Gastroesophageal sphincter (tissue), 3 donors: ENCODE data around the gene FBXO17.

Source experiments
- EP300 ChIP-seq: sonication (generic); formaldehyde crosslinking; IDR thresholded peaks from one replicate; pipeline ENCODE4 v1.6.1; 2017; ENCODE audit warnings: antibody characterized with exemption, mild to moderate bottlenecking
- TF ChIP-seq, protein P1 (sequence below), 4 experiments: fragments of 200-600 bp in 2 of 4; fragments of 450-650 bp in 2 of 4; sonication (generic) in 1 of 4; IDR thresholded peaks; one replicate each; pipeline ENCODE4 v1.5.1; 2017 to 2019; ENCODE audit warnings: antibody characterized with exemption in 4 of 4, mild to moderate bottlenecking in 2 of 4, moderate library complexity in 2 of 4

DNA sequence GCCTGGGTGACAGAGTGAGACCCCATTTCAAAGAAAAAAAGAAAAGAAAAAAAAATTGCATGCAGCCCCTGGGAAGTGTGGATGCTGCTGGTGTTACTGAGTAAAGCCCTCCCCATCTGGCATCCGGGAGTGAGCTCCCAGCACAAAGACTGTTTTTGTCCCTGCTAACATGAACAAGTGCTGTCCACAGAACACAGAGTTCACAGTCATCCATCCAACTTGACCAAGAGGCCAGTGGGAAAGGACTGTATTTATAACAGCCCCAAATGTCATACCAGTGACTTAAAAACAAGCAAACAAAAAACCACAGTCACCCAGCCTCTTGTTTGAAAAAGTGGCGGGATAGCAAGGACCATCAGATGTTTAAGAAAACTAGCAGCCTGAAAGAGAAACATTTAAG, 10.8 kb downstream of the FBXO17 start:
- TF ChIP-seq, protein P1, sequence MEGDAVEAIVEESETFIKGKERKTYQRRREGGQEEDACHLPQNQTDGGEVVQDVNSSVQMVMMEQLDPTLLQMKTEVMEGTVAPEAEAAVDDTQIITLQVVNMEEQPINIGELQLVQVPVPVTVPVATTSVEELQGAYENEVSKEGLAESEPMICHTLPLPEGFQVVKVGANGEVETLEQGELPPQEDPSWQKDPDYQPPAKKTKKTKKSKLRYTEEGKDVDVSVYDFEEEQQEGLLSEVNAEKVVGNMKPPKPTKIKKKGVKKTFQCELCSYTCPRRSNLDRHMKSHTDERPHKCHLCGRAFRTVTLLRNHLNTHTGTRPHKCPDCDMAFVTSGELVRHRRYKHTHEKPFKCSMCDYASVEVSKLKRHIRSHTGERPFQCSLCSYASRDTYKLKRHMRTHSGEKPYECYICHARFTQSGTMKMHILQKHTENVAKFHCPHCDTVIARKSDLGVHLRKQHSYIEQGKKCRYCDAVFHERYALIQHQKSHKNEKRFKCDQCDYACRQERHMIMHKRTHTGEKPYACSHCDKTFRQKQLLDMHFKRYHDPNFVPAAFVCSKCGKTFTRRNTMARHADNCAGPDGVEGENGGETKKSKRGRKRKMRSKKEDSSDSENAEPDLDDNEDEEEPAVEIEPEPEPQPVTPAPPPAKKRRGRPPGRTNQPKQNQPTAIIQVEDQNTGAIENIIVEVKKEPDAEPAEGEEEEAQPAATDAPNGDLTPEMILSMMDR (IDR thresholded peaks at IDR 0.05) = no peak
- no peak for TF ChIP-seq EP300
